Pancreas (tissue), 10 donors: Measurements from ENCODE around the gene TANGO2. TPM values are rescaled to one million over a fixed set of nuclear protein-coding genes. Genes with fewer than 3 reads are reported as not detected.

Experiments
- ATAC-seq, 4 donors: fragments of 200-7000 bp; cut with Tn5 transposase; one replicate each; pipeline versions ENCODE4 v1.8.0 to v1.9.1; 2020; ENCODE audit warnings: mild to moderate bottlenecking in 4 of 4, moderate library complexity in 4 of 4
- DNase-seq, 6 donors: peaks; one replicate each; pipeline ENCODE4 v3.0.0-alpha.2; 2020
- FAIRE-seq: peaks from 2 replicates; lab custom pipeline; 2012; peaks lifted over from hg19 to GRCh38; lab: Jason Lieb, UNC
- H3K27ac ChIP-seq, 4 donors: fragments of 200-600 bp; sonication (generic); 1 replicate in 3 of 4; 2 replicates in 1 of 4; pipeline versions ENCODE4 v1.5.0 to v1.8.0; 2020
- H3K27me3 ChIP-seq, 4 donors: fragments of 200-600 bp; one replicate each; pipeline ENCODE4 v1.8.0; 2021
- H3K36me3 ChIP-seq, 3 donors: fragments of 200-600 bp; sonication (generic) in 1 of 3; one replicate each; pipeline versions ENCODE4 v1.5.0 to v1.8.0; 2020 to 2021
- H3K4me1 ChIP-seq, 3 donors: fragments of 200-600 bp; one replicate each; pipeline ENCODE4 v1.8.0; 2021
- H3K4me3 ChIP-seq, 4 donors: fragments of 200-600 bp; sonication (generic) in 2 of 4; one replicate each; pipeline versions ENCODE4 v1.5.0 to v1.8.0; 2020 to 2021
- H3K9me3 ChIP-seq, 4 donors: fragments of 200-600 bp; one replicate each; pipeline ENCODE4 v1.8.0; 2021
- whole genome bisulfite sequencing, 2 donors: extraction: QIAGEN DNeasy Blood & Tissue Kit; methylation state at CpG; one replicate each; pipeline ENCODE4 v1.1.7; 2013; 5-methylcytosine and 5-hydroxymethylcytosine counted together
- intact Hi-C, 3 donors: fragments of 100-400 bp; cut with DNase I; formaldehyde crosslinking; loops; one replicate each; pipeline versions ENCODE4 v1.11.1 to v1.14.2; 2022
- polyA plus RNA-seq, 2 donors: library from polyadenylated mRNA; stranded (reverse); fragments of 200-250 nt; gene quantifications; one replicate each; pipeline ENCODE4 v1.2.3, GENCODE V29; 2013
- total RNA-seq, 6 donors: library from RNA; stranded (reverse); fragmentation: NEBNext Ultra II Directional in 4 of 6; extraction: Animal tissue kit (Norgen Biotek cat#: 25700) in 4 of 6; gene quantifications; one replicate each; pipeline versions ENCODE4 v1.2.1 to v1.2.4, GENCODE V29; 2021 to 2023
- TF ChIP-seq, protein P1 (sequence below), 4 donors: fragments of 200-600 bp; sonication (generic) in 3 of 4; IDR thresholded peaks; one replicate each; pipeline versions ENCODE4 v1.5.0 to v1.8.0; 2021; ENCODE audit warnings: antibody characterized with exemption in 4 of 4
- donor health status: healthy with polysubstance abuse.
- donor health status: DM: no; HTN: no; CAD: no; lungs with moderate emphysema.
- donor health status: DM: no; HTN: no; CAD: no.
- donor health status: control.
- donor health status: control.
- donor health status: Bipolar disorder and iron deficiency.
- donor health status: DM: yes; HTN: yes; CAD: no.
- donor health status: DM: no; HTN: no; CAD: no.
- donor health status: DM: no; HTN: no; CAD: no.
- donor health status: DM: yes; HTN: yes; CAD: no.

TANGO2 gene
- total and polyA plus RNA-seq, 8 donors: 4.0 to 20.4 (median 11.5) TPM

DNA sequence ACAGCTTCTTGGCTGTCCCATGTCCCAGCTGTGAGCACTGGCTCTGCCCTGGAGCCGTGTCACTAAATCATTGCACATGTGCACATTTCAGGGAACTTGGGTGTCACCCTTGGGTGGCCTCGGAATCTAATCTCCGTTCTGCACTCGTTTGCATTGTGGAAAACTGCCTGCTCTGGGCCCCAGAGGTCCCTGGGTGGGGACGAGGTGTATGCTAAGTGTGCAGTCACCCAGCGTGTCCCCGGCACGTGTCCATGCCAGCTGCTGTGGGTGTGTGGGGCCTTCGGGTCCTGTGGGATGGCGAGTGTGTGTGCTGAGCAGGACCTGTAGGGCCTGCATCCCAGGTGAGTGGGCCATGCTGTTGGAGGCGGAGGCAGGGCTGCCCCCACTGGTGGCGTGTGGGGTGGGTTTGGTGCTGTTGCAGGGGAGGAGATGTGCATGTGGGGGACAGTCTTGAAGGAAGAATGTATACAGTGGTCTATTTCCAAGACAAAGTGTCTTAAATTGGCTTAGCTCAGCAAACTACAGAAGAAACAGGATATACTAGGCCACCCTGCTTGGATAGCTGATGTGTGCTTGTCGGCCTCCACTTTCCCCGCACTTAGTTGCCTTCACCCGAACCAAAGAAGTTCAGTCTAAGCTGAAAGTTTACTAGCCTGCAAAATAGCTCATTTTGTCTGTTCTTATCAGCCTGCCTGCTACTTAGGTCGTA is 14.6 kb downstream of the TANGO2 start:
- intact Hi-C loops: no loop called here
- Histone ChIP-seq H3K36me3 (no peaks in the 10 kb centered on the region), H3K27ac (no peak overlapping the region), H3K27me3 (no peaks in the 10 kb centered on the region), H3K4me3 (no peak overlapping the region), H3K4me1 (peaks cover 9 to 15% (median 13%) of the 10 kb centered on the region in 3 donors), H3K9me3 (no peaks in the 10 kb centered on the region)
- peak in 1 of 6 donors; percentile 46 for DNase-seq
- no peak for ATAC-seq
- no peak for FAIRE-seq
- WGBS, 2 donors: 81 to 85% methylated on average over 16 of the region's 16 CpGs
- TF ChIP-seq, protein P1, sequence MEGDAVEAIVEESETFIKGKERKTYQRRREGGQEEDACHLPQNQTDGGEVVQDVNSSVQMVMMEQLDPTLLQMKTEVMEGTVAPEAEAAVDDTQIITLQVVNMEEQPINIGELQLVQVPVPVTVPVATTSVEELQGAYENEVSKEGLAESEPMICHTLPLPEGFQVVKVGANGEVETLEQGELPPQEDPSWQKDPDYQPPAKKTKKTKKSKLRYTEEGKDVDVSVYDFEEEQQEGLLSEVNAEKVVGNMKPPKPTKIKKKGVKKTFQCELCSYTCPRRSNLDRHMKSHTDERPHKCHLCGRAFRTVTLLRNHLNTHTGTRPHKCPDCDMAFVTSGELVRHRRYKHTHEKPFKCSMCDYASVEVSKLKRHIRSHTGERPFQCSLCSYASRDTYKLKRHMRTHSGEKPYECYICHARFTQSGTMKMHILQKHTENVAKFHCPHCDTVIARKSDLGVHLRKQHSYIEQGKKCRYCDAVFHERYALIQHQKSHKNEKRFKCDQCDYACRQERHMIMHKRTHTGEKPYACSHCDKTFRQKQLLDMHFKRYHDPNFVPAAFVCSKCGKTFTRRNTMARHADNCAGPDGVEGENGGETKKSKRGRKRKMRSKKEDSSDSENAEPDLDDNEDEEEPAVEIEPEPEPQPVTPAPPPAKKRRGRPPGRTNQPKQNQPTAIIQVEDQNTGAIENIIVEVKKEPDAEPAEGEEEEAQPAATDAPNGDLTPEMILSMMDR (IDR thresholded peaks at IDR 0.05): no peak

DNA sequence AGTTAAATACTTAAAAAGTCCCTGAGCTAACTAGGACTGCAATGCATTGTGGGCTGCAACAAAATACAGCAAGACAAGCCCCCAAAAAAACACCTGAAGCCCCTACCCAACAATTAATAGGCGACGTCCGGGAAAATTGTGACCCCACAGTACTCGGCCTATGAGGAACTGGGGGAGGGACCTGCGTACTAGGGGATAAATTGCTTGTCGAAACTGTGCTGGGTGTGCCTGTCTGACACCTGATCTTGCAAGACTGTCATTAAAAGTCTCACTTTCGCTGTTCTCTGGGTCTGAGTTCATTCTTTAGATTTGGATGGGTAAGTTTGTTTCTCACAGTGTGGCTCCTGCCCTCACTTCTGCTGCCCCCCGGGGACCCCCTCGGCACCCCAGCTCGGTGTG is 15.2 kb downstream of the TANGO2 start:
- peaks cover 9 to 15% (median 13%) of the 10 kb centered on the region in 3 donors for H3K4me1 ChIP-seq
- no peak overlapping the region for H3K27ac ChIP-seq
- 90 to 91% methylated on average over 10 of the region's 10 CpGs for WGBS, 2 donors
- no peaks in the 10 kb centered on the region for H3K27me3 ChIP-seq
- intact Hi-C loops: no loop called here
- DNase-seq (no peak), FAIRE-seq (no peak), ATAC-seq (no peak)
- TF ChIP-seq, protein P1 (IDR thresholded peaks at IDR 0.05): no peak
- H3K4me3 ChIP-seq: no peak overlapping the region
- no peaks in the 10 kb centered on the region for H3K9me3 ChIP-seq
- H3K36me3 ChIP-seq: no peaks in the 10 kb centered on the region

DNA sequence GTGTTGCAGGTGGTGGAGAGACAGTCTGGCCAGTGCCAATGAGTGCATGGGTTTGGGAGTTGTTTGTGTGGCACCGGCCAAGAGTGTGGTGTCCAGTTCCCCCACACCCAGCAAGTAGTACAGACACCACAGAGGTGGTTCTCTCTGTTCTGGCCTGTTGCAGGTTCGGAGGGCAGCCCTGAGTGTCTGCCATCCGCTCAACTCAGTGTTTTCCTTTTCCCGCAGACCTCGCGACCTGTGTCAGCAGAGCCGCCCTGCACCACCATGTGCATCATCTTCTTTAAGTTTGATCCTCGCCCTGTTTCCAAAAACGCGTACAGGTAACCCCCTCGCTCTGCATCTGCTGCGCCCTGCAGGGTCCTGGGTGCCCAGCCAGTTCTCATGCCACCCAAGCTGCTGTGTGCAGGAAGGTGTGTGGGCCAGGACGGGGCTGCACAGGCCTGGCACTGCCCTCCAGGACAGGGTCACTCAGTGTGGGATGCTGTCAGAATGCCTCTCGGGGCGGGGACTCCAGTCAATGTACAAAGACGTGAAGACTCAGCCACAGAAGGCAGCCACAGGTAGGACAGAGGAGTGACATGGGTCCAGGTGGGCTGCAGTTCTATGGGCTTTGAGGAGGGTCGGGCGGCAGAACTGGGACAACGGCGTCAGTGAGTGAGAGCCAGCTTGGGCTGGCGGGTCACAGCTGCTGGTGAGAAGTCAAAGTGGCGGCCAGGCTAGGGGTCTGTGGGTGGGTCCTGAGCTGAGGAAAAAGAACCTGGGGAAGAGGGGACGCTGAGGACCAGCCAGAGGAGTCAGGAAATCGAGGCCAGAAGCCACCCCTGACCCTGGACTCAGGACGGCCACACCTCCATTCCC is 15.9 kb downstream of the TANGO2 start:
- DNase-seq (peak in 1 of 6 donors; percentile 26), ATAC-seq (no peak), FAIRE-seq (no peak)
- TF ChIP-seq, protein P1 (IDR thresholded peaks at IDR 0.05): no peak
- WGBS, 2 donors: 93 to 95% methylated on average over 25 of the region's 25 CpGs
- H3K27ac ChIP-seq: no peak overlapping the region
- no peaks in the 10 kb centered on the region for H3K36me3 ChIP-seq
- no peaks in the 10 kb centered on the region for H3K9me3 ChIP-seq
- H3K4me1 ChIP-seq: peaks cover 9 to 15% (median 13%) of the 10 kb centered on the region in 3 donors
- intact Hi-C loops: no loop called here
- no peak overlapping the region for H3K4me3 ChIP-seq
- no peaks in the 10 kb centered on the region for H3K27me3 ChIP-seq

DNA sequence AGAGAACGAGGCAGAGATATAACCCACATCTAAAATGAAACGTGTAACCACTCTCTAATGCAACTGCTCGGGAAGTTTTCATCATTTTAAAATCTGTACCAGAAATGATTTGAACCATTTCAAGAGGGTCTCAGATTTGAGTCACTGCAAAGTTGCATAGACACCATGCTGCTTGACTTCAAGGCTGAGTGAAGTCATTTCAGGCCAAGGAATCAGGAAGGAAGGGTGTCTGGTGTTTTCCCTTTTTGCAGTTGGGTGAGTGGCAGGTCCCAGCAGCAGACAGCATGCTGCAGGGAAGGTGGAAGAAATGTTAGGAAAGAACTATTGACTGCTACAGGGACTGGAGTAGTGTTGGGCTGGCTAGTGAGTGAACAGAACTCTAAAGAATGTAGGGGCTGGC is 16.5 kb downstream of the TANGO2 start:
- FAIRE-seq: no peak

More for the DNA sequence above, 16.5 kb downstream of the TANGO2 start:
- Histone ChIP-seq H3K36me3 (no peaks in the 10 kb centered on the region), H3K4me3 (no peak overlapping the region), H3K27ac (no peak overlapping the region), H3K27me3 (no peaks in the 10 kb centered on the region), H3K4me1 (peaks cover 9 to 13% (median 13%) of the 10 kb centered on the region in 3 donors), H3K9me3 (no peaks in the 10 kb centered on the region)
- TF ChIP-seq, protein P1 (IDR thresholded peaks at IDR 0.05): no peak
- intact Hi-C loops: no loop called here
- ATAC-seq: no peak
- no peak for DNase-seq
- WGBS, 2 donors: 80 to 83% methylated on average over 3 of the region's 3 CpGs
